Skin of body (tissue), 2 donors: ENCODE results near the gene TTC7B. TPM values are rescaled to one million over a fixed set of nuclear protein-coding genes. Genes with fewer than 3 reads are reported as not detected.
"Not testable (repeated sequence)": the region's sequence is repeated elsewhere in the genome, so short reads cannot be mapped to it uniquely, and the experiment has no call there.

Source experiments
- DNase-seq: peaks from one replicate; lab custom pipeline; 2025; lab: John Stamatoyannopoulos, UW
- total RNA-seq: library from RNA; depleted of rRNA; stranded (reverse); fragments of >200 nt; gene quantifications from one replicate; pipeline ENCODE4 v1.2.3, GENCODE V29; 2014

Gene TTC7B
- total RNA-seq, 1 donor from 2014 or later = 15.9 TPM

DNA sequence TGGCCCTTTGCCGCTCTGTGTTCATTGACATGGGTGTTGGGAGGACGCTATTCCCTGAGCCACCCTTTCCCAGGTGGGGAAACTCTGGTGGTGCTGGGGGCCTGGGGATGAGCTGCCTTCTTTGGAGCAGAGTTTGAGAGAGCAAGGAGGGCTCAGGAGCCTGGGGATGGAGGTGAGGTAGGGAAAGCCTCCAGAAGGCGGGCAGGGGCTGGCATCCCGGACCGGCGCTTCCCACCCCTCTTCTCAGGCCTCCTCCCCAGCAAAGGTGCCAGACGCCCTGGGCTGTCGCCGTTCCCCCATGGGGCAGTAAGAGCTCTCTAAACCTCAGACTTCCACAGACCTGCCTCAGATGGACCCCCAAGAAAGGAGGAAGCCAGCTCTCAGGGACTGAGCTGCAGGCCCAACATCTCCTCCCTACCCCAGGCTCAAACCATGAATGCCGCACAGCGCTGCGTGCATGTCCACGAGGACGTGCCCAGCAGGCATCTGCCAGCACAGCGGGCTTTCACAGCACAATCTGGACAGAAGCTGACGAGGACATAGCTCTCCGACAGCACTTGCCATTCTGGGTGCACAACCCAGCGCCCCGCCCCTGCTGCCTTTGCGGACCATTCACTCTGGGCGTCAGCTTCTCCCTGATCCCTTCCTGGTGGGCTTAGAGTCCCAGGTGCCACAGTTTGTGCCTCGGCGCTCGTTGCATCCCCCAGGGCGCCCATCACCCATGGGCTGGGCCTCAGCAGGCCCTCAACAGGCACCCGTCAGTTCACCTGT, 14.9 kb upstream of the TTC7B start:
- DNase-seq = no peak

GRCh38 chr14:90829677-90830076, 13.4 kb upstream of the TTC7B start:
- DNase-seq = no peak

DNA sequence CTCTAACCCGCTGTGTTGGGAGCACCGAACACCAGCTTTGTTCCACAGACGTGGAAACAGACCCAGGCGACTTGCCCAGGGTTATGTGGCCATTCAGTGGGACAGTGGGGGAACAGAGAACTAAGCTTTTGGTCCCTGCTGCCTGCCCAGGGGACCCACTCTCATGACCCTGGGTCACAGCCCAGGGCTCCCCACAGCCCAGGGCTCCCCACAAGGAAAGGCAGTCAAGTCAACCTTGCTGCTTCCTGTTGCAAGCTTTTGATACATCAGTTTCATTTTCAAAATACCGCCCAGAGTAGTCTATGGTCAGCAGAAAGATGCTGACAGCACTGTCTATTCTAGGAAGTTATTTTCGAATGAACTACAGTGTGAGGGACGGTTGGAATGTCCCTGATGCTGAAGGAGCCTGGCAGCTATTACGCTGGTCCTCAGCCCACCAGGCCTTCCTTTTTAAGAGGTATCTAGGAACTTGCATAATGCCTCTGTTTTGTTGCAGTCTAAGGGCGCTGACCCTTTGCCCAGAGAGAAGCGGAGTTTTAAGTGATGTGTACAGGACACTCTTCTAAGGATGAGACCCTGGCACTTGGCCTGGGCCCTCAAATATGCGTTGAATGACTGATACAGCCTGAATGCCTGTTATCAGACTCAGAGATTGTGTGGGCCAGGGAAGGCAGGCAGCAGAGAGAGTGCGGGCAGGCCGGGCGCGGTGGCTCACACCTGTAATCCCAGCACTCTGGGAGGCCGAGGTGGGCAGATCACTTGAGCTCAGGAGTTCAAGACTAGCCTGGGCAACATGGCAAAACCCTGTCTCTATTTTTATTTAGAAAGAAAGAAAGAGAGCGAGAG, 12.6 kb upstream of the TTC7B start:
- DNase-seq = no peak

DNA sequence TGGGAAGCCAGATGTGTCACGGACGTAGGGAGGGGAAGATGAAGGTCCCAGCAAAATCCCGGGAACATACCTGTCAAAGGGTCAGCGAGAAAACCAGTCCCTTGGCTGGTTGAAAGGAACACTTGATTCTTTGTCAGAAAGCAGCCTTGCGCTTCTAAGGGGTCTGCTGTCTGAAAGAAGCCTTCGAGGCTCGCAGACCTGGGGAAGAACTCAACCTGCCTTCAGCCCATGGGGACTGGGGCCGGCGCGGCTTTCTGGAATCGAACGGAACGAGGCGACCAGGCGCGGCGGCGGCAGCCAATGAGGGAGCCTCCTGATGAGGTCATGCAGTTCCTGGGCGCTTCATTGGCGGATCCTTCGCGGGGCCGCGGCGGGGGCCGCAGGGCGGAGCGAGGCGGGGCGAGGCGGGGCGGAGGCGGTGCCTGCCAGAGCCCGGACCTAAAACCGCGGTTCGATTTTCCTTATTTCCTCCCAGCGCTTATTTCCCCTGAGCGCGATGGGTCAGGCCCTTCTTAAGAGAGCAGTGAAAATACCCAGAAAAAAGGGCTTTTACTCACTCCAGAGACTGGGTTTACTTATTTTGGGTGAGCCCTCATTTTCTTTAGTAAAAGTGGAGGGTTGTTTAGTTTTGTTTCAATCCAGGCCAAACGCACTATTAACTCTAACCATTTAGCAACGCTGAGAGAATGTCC, 11.8 kb upstream of the TTC7B start:
- peak; percentile 92 for DNase-seq

- not testable (repeated sequence) for DNase-seq
Measured at GRCh38 chr14:90823542-90823941, 7.3 kb upstream of the TTC7B start.

DNA sequence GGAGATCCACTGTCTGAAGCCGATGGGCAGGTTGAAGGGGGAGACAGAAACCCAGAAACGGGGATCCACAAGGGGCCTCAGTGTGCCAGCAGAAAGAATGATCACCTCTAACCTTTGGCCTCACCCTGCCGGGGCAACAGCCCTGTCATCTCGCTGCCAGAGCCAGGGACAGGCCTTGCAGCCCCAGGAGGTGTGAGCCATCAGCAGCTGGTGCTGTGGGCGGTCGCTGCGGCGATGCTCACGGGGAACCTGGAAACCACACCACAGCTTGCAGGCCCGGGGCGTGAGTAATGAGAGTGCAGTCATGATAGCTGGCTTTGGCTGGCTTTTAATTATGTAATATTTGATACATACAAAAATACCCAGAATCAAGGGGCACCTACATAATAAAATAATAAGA, 4.7 kb upstream of the TTC7B start:
- DNase-seq = no peak

DNA sequence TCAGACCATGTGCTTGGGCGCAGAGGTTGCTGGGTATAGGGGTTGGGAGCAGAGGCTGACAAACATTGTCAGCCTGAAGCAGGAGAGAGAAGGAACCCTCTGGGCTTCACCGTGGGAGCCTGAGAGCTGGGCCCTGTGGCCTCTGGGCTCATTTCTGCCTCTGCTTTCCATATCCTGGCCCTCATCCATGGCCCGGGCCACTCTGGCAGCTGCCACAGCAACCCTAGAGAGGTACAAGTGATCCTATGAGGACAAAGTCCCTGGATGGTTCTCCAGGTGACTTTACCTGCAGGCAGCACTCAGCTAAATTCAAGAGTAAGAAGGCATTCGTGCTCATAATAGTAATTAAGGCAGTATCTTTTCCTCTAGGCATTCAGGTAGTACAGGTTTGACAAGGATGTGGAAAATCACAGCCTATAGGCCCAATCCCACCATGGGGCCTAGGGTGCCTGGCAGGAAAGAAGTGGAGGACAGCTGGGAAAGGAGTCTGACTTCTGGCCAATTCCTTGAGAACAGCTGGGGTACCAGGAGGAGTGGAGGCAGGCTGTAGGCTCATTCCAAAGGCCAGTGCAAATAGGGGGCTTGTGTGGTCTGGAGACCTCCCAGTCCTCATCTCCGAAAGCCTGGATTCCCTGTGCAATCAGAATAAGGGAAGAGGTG, 3.6 kb upstream of the TTC7B start:
- DNase-seq = no peak

- no peak for DNase-seq
Measured at GRCh38 chr14:90818715-90819114, 2.5 kb upstream of the TTC7B start.

GRCh38 chr14:90816681-90817436, 629 bp upstream of the TTC7B start:
- no peak for DNase-seq

- no peak for DNase-seq
Measured at GRCh38 chr14:90815572-90815821, 733 bp downstream of the TTC7B start.

DNA sequence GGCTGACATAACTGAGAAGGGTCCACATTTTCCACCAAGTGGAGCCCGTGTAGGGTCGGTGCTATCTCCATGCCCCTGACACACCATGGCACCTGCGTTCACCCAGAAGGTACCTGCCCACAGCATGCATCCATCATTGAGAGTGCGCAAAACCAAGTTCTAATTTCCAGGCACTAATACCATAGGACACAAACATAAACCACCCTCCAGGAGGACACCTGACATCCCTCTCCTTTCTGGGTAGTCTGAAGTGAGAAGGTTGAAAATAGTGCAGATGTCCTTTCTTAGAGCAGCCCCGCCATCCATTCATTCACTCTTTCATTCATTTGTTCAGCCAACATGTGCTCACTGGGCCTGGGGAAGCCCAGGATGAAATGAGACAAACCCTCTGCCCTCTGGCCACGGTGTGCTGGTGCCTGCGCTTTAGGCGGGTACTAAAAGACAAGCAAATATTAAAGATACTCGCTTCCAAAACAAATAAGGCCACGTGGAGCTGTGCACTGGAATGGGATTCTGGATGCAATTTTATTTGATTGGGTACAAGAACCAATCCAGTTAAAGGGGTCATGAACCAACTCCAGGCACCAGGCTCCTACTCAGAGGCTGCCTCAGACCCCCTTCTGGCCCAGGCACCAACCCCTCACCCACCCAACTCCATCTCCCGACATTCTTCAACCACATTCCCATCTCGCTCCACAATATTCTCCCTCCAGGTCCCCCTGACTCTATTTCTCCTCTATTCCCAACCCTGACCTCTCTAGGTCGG, 1.2 kb downstream of the TTC7B start:
- no peak for DNase-seq

GRCh38 chr14:90813442-90813841, 2.8 kb downstream of the TTC7B start:
- DNase-seq = no peak

GRCh38 chr14:90812109-90812508, 4.1 kb downstream of the TTC7B start:
- DNase-seq = no peak

DNA sequence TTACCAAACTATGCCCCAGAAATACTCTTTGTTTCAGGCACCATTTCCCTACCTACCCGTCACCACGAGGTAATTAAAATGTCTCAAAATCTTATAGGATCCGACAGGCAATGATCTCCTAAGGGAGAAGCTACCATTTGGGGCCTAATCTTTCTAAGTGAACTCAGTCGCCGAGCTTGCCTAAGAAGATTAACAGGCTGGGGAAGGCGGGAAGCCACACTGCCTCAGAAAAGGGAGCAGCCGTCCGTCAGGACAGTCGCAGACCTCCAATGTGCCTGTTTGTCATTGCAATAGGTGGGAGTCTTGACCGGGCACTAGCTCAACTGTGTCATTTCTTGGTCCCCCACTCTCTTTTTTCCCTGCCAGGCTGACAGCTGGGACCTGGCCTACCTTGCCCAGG, 4.6 kb downstream of the TTC7B start:
- DNase-seq = no peak

- DNase-seq = no peak
Measured at GRCh38 chr14:90810806-90811205, 5.4 kb downstream of the TTC7B start.

- DNase-seq = no peak
Measured at GRCh38 chr14:90809530-90810312, 6.5 kb downstream of the TTC7B start.

DNA sequence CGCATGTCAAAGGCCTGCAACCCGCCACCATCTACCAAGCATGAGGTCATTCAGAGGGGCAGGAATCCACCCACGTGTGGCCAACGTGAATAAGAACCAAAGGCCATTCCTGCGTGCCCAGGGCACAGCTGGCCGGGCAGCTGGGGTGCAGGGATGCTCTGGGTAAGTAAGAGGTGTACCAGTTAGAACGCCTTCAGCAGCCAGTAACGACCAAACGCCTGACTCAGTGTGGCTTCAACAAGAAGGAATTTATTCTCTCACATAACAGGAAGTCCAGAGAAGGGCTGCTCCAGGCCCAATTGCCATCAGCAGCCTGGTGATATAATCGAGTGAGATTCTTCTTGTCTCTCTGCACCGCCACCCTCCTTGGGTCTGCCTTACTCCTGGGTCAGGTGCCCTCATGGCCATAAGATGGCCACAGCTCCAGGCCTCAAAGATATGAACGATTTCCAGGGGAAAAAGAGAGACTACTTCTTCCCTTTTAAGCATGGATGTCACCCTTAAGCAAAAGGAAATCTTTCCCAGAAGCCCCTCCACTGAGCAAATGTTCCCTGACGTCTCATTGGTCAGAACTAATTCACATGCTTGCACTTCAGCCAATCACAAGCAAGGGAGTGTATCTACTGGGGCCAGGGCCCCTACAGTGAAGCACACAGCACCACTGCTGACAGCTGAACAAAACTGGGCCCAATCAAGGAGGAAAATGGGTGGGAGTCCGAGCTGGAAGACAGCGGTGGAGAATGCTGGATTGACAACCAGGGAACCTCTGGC, 7.3 kb downstream of the TTC7B start:
- no peak for DNase-seq

DNA sequence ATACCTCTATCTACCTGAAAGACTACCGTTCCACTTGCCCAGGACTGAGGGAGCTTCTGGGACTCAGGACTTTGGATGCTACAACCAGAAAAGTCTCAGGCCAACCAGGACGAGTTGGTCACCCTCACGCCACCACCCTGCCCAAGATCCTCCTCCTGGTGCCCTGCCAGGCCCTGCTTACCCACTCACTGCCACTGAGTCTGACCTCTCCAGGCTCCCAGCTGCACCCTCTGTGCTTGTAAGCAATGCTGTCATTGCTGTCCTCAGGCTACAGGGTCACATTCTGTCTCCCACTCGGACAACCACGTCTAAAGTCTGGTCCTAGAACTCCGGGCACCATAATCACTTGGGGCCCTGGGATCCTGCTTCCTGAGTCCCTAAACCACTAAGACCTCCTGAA, 9.2 kb downstream of the TTC7B start:
- no peak for DNase-seq
